Activated CD8-positive, alpha-beta memory T cell treated with anti-CD3 and anti-CD28 coated beads, Interleukin-2, amount 10 ng/mL, durations not matched to agents 7 days and 5 days (primary cell): ENCODE data around the gene RNF187. TPM values are rescaled to one million over a fixed set of nuclear protein-coding genes. Genes with fewer than 3 reads are reported as not detected.

Source experiments
- ATAC-seq: fragments of 150-1000 bp; cut with Tn5 transposase; one replicate; pipeline ENCODE4 v1.10.0; 2021; ENCODE audit warnings: moderate library complexity
- CTCF ChIA-PET: fragments of 350-600 bp; sonication (Branson Sonifier 250); formaldehyde crosslinking; loops from one replicate; lab custom pipeline; 2021; ENCODE audit warnings: antibody characterized with exemption; lab: Charles Lee
- DNase-seq: peaks from one replicate; pipeline ENCODE4 v3.0.0-alpha.2; 2020
- H3K27ac Mint-ChIP-seq: one replicate; pipeline ENCODE4 v1.8.0; 2021; ENCODE audit warnings: mild to moderate bottlenecking, mixed read lengths
- H3K27me3 Mint-ChIP-seq: one replicate; pipeline ENCODE4 v1.8.0; 2021; ENCODE audit warnings: mixed read lengths
- H3K36me3 Mint-ChIP-seq: one replicate; pipeline ENCODE4 v1.8.0; 2021; ENCODE audit warnings: mild to moderate bottlenecking, mixed read lengths
- H3K4me1 Mint-ChIP-seq: one replicate; pipeline ENCODE4 v1.8.0; 2021; ENCODE audit warnings: mixed read lengths
- H3K4me3 Mint-ChIP-seq: one replicate; pipeline ENCODE4 v1.8.0; 2021; ENCODE audit warnings: mild to moderate bottlenecking, moderate library complexity, mixed read lengths
- H3K9me3 Mint-ChIP-seq: one replicate; pipeline ENCODE4 v1.8.0; 2022; ENCODE audit warnings: low read depth, mixed read lengths
- total RNA-seq, 2 experiments: library from RNA; stranded (reverse); gene quantifications; one replicate each; pipeline ENCODE4 v1.2.3, GENCODE V29; 2021

The RNF187 gene
- total RNA-seq, 2 experiments from 2014 or later = 145 to 166 TPM

DNA sequence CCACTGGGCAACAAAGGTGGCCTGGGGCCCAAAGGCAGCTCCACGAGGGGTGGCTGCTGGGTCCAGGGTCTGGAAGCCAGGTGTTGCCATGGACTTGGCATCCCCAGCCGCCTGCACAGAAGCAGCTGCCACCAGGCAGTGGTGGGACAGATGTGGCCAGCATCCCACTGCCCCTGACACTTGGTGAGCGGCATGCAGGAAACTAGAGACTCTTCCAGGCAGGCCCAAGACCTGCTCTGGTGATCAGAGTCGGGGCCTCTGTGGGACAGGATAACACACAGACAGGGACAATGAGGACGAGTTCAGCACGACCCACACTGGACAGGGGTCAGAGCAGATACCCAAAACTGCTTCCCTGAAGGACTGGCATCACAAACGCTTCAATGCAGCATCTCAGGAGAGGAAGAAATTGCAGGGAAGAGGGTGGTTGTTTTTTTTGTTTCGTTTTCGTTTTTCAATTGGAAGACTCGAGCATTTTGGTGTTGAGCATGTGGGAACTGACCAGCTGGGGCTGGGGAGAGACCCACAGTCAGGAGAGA, 34.1 kb upstream of the RNF187 start:
- ATAC-seq (no peak), DNase-seq (no peak)
- peaks cover 4% of the 10 kb centered on the region for H3K27me3 Mint-ChIP-seq
- peak overlapping the region; percentile 61 for H3K27ac Mint-ChIP-seq
- H3K9me3 Mint-ChIP-seq = no peaks in the 10 kb centered on the region
- CTCF ChIA-PET = interaction anchor here (1.1 to 1.6 kb wide), 2 partner anchors 10 to 33 kb away, joined by 3 to 4 read pairs; no protein-coding TSS in a partner anchor
- peaks cover 48% of the 10 kb centered on the region for H3K4me1 Mint-ChIP-seq
- H3K36me3 Mint-ChIP-seq = peaks cover 11% of the 10 kb centered on the region
- peak overlapping the region; percentile 14 for H3K4me3 Mint-ChIP-seq

DNA sequence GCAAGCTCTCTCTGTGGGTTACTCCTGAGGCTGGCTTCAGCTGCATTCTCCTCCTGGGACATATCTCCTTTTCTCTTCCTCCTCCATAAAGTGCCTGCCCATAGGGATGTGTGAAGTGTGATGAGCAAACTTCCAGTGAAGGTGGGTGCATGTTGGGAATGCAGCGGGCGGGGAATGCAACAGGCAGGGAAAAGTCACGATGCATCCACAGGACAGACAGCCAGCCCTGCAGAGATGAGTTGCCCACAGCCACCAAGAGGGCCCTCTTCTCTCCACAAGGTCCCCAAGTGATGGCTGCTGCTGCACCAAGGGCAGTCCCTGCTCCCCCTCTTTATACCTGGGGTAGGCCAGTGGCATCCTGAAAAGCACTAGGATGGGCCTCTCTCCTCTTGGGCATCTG, 33.6 kb upstream of the RNF187 start:
- Mint-ChIP-seq H3K27ac (peak overlapping the region; percentile 61), H3K9me3 (no peaks in the 10 kb centered on the region), H3K4me1 (peaks cover 46% of the 10 kb centered on the region), H3K27me3 (no peaks in the 10 kb centered on the region), H3K4me3 (peak overlapping the region; percentile 14), H3K36me3 (peaks cover 14% of the 10 kb centered on the region)
- CTCF ChIA-PET = interaction anchor here (1.1 to 1.6 kb wide), 2 partner anchors 9 to 33 kb away, joined by 3 to 4 read pairs; no protein-coding TSS in a partner anchor
- no peak for ATAC-seq
- no peak for DNase-seq

DNA sequence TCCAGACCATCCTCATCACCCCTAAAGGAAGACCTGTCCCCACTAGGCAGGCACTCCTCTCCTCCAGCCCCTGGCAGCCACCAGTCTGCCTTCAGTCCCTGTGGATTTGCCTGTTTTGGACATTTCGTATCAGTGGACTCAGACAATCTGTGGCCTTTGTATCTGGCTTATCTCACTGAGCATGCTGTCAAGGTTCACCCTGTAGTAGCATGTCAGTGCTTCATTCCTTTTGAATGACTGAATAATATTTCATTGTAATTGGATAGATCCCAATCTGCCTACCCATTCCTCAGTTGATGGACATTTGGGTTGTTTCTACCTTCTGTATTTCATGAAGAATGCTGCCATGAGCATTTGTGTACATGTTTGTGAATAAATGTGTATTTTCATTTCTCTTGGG, 32.9 kb upstream of the RNF187 start:
- DNase-seq (no peak), ATAC-seq (no peak)
- H3K4me3 Mint-ChIP-seq = peak overlapping the region; percentile 27
- peaks cover 47% of the 10 kb centered on the region for H3K4me1 Mint-ChIP-seq
- peaks cover 16% of the 10 kb centered on the region for H3K36me3 Mint-ChIP-seq
- no peaks in the 10 kb centered on the region for H3K27me3 Mint-ChIP-seq
- no peaks in the 10 kb centered on the region for H3K9me3 Mint-ChIP-seq
- CTCF ChIA-PET = interaction anchor here (0.5 to 1.5 kb wide), 2 partner anchors 122 to 241 kb away, joined by 3 to 8 read pairs; no protein-coding TSS in a partner anchor
- peak overlapping the region; percentile 54 for H3K27ac Mint-ChIP-seq

DNA sequence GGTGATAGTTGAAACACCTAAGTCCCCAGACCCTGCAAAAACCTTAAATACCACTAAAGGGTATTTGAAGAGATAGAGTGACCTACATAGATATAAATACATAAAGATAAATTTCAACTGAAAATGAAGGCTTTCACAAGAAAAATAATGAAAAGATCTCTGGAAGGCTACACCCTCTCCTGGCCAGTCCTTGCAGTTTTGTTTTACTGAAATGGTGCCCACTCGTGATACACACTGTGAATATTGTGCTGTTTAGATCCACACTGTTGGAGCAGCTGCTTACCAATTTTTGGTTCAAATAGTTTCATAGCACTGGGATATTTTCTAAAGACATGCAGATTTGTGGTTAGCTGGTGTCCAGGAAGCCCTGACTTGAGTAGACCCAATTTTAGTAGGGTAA, 31.5 kb upstream of the RNF187 start:
- ATAC-seq = no peak
- peak overlapping the region; percentile 96 for H3K4me3 Mint-ChIP-seq
- peaks cover 20% of the 10 kb centered on the region for H3K36me3 Mint-ChIP-seq
- CTCF ChIA-PET = interaction anchor here (1.0 to 6.0 kb wide), 7 partner anchors 17 to 246 kb away, joined by 3 to 44 read pairs (median 5); partner anchors contain the start of gene TRIM11
- no peaks in the 10 kb centered on the region for H3K9me3 Mint-ChIP-seq
- DNase-seq = no peak
- H3K27me3 Mint-ChIP-seq = no peaks in the 10 kb centered on the region
- H3K27ac Mint-ChIP-seq = peak overlapping the region; percentile 67
- H3K4me1 Mint-ChIP-seq = peaks cover 44% of the 10 kb centered on the region

DNA sequence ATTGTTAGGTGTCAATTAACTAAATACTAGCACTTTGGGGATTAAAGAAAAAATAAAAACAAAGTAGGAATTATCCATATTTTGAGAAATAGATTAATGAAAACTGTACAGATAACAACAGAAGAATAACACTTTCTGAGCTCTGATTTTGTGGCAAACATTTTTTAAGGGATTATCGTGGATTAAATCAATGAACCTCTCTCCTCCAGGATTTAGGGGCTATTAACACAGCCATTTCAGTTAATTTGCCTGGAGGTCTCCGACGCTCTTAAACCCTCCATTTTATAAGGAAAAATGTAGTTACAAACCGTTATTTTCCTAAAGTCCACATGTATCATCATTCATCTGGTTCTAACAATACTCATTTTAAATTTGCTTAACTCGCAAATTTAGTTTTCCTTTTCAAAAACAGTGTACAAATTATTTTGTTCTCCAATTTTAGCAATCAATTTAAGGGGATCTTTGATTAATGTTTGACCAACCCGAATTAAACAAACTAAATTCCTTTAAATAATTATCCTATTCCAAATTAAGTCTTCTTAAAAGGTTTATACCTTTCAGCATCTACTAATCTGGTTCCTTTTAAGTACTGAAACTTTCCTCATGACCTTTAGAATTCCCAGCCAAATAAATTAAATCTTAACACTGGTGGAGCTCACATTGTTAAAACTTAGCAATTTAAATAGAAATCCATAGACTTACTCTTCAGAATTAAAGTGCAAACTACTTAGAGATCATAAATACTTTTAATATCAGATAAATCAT, 30.7 kb upstream of the RNF187 start:
- no peak for DNase-seq
- Mint-ChIP-seq H3K4me3 (peak overlapping the region; percentile 96), H3K36me3 (peaks cover 26% of the 10 kb centered on the region), H3K27ac (peak overlapping the region; percentile 99), H3K4me1 (peaks cover 51% of the 10 kb centered on the region), H3K9me3 (no peaks in the 10 kb centered on the region), H3K27me3 (no peaks in the 10 kb centered on the region)
- no peak for ATAC-seq
- CTCF ChIA-PET = interaction anchor here (1.0 to 6.0 kb wide), 8 partner anchors 10 to 246 kb away, joined by 3 to 44 read pairs (median 4); partner anchors contain the start of gene TRIM11

DNA sequence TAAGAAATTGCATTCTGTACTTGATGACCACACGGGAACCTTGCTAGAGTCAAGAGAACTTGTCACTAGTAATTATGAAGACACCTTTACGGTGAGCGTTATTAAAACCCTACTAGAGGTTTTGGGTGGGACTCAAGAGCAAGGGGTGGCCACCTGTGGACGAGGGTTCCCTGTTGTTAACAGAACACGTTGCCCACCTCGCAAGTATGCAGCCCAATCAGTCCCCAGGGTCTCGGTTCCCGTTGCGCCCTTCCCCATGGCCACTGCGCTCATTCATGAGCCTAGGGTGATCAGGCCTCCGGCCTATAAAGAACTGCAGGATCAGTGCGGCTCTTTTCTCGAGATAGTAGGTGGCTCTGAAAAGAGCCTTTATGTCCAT, 30.2 kb upstream of the RNF187 start:
- CTCF ChIA-PET = interaction anchor here (1.2 to 6.0 kb wide), 6 partner anchors 11 to 52 kb away, joined by 4 to 44 read pairs (median 14); partner anchors contain the start of gene TRIM11
- H3K27me3 Mint-ChIP-seq = no peaks in the 10 kb centered on the region
- no peak for DNase-seq
- ATAC-seq = no peak
- H3K36me3 Mint-ChIP-seq = peaks cover 28% of the 10 kb centered on the region
- H3K4me3 Mint-ChIP-seq = peak overlapping the region; percentile 96
- H3K9me3 Mint-ChIP-seq = no peaks in the 10 kb centered on the region
- peaks cover 55% of the 10 kb centered on the region for H3K4me1 Mint-ChIP-seq
- peak overlapping the region; percentile 99 for H3K27ac Mint-ChIP-seq

DNA sequence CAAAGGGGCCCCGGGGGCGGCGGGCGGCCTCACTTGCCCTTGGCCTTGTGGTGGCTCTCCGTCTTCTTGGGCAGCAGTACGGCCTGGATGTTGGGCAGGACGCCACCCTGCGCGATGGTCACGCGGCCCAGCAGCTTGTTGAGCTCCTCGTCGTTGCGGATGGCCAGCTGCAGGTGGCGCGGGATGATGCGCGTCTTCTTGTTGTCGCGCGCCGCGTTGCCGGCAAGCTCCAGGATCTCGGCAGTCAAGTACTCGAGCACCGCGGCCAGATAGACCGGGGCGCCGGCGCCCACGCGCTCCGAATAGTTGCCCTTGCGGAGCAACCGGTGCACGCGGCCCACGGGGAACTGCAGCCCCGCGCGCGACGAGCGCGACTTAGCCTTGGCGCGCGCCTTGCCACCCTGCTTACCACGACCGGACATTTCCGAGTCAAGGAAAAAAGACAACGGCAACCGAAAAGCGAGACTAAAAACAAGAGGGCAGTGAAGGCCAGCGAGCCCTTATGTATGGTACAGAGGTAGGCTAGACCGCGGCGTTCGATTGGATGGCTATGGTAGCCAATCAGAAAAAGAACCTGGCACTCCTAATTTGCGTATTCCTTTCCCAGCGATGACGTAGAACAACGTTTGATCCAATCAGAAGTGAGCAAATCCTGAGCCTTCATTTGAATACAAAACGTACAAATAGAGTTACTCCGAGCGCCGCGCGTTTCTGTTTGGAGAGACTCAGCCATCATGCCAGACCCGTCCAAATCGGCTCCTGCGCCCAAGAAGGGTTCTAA, 29.6 kb upstream of the RNF187 start:
- H3K4me1 Mint-ChIP-seq = peaks cover 56% of the 10 kb centered on the region

DNA sequence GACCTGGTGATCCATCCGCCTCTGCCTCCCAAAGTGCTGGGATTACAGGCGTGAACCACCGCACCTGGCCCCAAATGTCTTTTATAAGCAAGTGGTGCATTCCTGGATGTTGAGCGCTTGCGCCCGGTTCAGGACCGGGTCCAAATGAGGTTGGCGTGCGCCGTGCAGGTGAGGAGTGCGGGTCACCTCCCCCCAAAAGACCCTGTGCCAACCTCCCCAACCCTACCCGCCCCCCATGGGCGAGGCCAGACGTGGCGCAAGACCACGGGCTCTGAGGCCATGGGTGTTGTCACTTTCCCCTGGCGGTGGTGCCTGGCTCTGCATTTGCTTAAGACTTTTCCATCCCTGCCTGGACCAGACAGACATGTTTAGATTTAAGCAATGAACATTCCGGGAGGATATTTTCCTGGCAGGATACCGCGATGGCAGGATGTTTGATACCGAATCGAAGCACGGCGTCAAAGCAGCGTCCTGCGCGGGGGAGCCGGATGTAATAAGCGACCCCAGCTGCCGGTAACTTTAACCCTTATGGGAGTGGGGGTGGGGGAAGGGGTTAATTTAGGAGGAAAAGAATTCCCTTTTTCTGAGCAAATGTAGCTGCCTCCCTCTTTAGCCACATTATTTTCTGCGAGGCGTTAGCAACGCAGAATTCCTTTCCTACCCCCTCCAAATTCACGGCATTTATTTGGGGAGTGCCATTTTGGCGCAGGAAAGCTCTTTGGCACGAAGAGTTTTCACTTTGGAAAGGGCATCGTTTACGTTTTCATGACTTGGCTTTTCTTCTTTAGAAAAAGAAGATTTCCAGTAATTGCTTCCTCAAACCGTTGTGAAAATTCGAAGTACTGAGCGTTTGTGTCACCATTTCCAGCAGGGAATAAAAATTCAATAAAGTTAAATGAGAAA, 27.8 kb upstream of the RNF187 start:
- ATAC-seq (peak; percentile 7), DNase-seq (peak; percentile 84)
- Mint-ChIP-seq H3K4me3 (peak overlapping the region; percentile 96), H3K27me3 (no peaks in the 10 kb centered on the region), H3K36me3 (peaks cover 27% of the 10 kb centered on the region), H3K4me1 (peaks cover 54% of the 10 kb centered on the region), H3K27ac (peak overlapping the region; percentile 99), H3K9me3 (no peaks in the 10 kb centered on the region)
- CTCF ChIA-PET = interaction anchor here (0.7 to 6.0 kb wide), 13 partner anchors 14 to 299 kb away, joined by 3 to 44 read pairs (median 4); partner anchors contain the start of genes IBA57 and TRIM11

More for the DNA sequence above, 29.6 kb upstream of the RNF187 start:
- Mint-ChIP-seq H3K27ac (peak overlapping the region; percentile 99), H3K9me3 (no peaks in the 10 kb centered on the region), H3K27me3 (no peaks in the 10 kb centered on the region), H3K4me3 (peak overlapping the region; percentile 96), H3K36me3 (peaks cover 30% of the 10 kb centered on the region)
- DNase-seq = peak; percentile 95
- CTCF ChIA-PET = interaction anchor here (0.7 to 6.0 kb wide), 8 partner anchors 16 to 54 kb away, joined by 4 to 44 read pairs (median 10); partner anchors contain the start of gene TRIM11
- ATAC-seq = peak; percentile 83

DNA sequence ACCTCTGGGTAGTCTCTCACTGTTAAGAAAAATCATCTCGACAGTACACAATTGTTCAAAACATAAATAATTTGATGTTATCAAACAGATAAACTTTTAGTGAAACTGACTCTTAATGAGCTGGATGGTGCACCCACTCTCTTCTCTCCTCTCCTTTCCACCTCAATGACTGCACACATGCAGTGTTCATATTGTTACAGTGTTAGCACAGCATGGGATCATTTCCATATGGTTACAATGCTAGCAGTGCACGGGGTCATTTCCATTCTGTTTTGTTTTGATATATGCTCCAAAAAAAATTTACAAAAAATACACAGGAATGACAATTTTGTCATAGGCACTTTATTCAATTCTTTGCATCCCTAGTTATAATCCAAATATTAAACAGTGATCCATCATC, 26.4 kb upstream of the RNF187 start:
- peak overlapping the region; percentile 53 for H3K4me3 Mint-ChIP-seq
- no peaks in the 10 kb centered on the region for H3K9me3 Mint-ChIP-seq
- DNase-seq = no peak
- peak overlapping the region; percentile 56 for H3K27ac Mint-ChIP-seq
- peaks cover 60% of the 10 kb centered on the region for H3K4me1 Mint-ChIP-seq
- peaks cover 22% of the 10 kb centered on the region for H3K36me3 Mint-ChIP-seq
- ATAC-seq = no peak
- H3K27me3 Mint-ChIP-seq = no peaks in the 10 kb centered on the region
- CTCF ChIA-PET = interaction anchor here (0.6 to 6.0 kb wide), 3 partner anchors 12 to 56 kb away, joined by 3 to 44 read pairs (median 41); partner anchors contain the start of gene TRIM11

DNA sequence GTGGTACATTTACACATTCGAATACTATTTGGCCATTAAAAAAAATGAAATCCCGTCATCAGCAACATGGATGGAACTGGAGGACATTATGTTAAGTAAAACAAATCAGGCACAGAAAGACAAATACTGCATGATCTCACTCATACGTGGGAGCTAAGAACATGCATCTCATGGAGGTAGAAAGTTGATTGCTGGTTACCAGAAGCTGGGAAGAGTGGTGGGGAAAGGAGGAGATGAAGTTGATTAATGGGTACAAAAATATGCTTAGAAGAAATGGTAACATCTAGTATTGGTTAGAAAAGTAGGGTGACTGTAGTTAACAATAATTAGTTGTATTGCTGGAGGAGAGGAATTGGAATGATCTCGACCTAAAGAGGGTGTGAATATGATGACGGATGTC, 24.6 kb upstream of the RNF187 start:
- peaks cover 71% of the 10 kb centered on the region for H3K4me1 Mint-ChIP-seq
- CTCF ChIA-PET = interaction anchor here (1.0 to 6.2 kb wide), 5 partner anchors 10 to 323 kb away, joined by 3 to 69 read pairs (median 26); no protein-coding TSS in a partner anchor

DNA sequence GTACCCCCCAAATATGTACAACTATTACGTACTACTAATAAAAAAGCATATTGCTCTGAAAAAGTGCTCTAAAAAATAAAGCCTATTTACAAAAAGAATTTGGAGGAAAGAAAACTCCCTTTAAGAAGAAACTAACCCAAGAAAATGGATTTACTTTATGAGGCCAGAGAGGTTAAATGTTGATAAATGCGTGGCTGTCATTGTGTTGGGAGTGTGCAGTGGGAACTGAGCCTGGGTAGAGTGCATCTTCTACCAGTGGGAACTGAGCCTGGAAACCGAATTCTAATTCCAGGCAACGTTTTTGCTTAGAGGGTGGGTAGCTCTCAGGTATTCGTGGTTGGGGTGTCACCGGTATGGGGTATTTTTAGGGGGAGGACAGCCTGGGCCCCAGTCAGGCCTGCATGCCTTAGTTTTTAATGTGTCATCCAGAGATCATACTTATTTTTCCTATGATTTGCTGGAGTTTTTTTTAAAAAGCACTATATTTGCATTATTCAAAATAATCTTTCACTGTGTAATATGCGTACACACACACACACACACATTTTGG, 24.1 kb upstream of the RNF187 start:
- Mint-ChIP-seq H3K27ac (peak overlapping the region; percentile 96), H3K4me3 (peak overlapping the region; percentile 94)

More for the DNA sequence above, 24.6 kb upstream of the RNF187 start:
- peak overlapping the region; percentile 94 for H3K4me3 Mint-ChIP-seq
- peaks cover 20% of the 10 kb centered on the region for H3K36me3 Mint-ChIP-seq
- no peaks in the 10 kb centered on the region for H3K27me3 Mint-ChIP-seq
- no peak for ATAC-seq
- no peaks in the 10 kb centered on the region for H3K9me3 Mint-ChIP-seq
- no peak for DNase-seq
- H3K27ac Mint-ChIP-seq = peak overlapping the region; percentile 96

More for the DNA sequence above, 24.1 kb upstream of the RNF187 start:
- CTCF ChIA-PET = interaction anchor here (1.0 to 6.2 kb wide), 9 partner anchors 9 to 900 kb away, joined by 3 to 69 read pairs (median 6); partner anchors contain the start of genes RNF187 and ZNF678
- no peaks in the 10 kb centered on the region for H3K9me3 Mint-ChIP-seq
- DNase-seq = no peak
- H3K4me1 Mint-ChIP-seq = peaks cover 75% of the 10 kb centered on the region
- H3K36me3 Mint-ChIP-seq = peaks cover 20% of the 10 kb centered on the region
- no peaks in the 10 kb centered on the region for H3K27me3 Mint-ChIP-seq
- ATAC-seq = no peak
